ENCODE results near the gene AJM1.
A peak's percentile ranks its signal among the peaks of the same experiment; 100 is the strongest.

AJM1 gene

DNA sequence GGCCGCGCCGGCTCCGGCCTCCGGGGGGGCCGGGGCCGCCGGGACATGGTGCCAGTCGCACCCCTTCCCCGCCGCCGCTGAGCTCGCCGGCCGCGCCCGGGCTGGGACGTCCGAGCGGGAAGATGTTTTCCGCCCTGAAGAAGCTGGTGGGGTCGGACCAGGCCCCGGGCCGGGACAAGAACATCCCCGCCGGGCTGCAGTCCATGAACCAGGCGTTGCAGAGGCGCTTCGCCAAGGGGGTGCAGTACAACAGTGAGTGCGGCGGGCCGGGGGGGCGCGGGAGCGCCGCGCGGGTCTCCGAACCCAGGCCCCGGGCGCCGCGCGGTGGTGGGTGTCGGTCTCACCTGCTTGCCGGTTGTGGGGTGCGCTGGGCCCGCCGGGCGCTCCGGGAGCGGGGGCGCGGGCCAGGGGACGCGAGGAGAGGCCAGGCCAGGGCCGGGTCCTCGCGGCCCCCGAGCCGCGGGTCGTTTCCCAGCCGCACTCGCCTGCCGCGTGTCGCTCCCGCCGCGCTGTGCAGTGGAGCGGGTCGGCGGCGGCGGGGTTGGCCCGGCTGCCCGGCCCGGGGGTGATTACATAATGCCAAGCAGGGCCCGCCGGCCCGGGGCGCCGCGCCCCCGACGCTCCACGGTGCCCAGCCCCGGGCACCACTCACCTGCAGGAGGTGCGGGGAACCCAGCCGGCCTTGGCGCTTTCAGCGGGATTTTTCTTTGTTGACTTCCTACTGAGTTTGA is 34.0 kb upstream of the AJM1 start:
- peak in 1 of 2 donors; percentile 22 for DNase-seq (ENCODE audit: low read depth in 2 of 2)

DNA sequence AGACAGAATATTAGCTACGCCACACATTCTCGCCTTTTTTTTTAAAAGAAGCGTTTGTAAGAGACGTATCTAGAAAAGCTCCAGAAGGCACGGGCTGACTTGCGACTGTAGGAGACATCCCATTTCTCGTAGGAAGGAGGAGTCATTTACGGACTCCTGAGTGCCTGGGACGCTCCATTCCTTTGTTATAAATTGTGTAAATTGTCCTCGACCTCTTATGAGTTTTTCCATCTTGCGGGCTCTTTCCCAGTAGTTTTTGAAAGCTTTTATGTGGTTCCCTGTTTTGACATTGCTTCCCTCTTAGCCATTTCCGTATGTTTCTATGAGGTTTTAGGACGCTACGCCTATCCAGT is 33.5 kb upstream of the AJM1 start:
- DNase-seq (ENCODE audit: low read depth in 2 of 2) = no peak

GRCh38 chr9:136814725-136815421 is 27.4 kb upstream of the AJM1 start:
- no peak for DNase-seq (ENCODE audit: low read depth in 2 of 2)

- DNase-seq (ENCODE audit: low read depth in 2 of 2) = no peak
Observed at GRCh38 chr9:136815422-136815782, 26.9 kb upstream of the AJM1 start.

DNA sequence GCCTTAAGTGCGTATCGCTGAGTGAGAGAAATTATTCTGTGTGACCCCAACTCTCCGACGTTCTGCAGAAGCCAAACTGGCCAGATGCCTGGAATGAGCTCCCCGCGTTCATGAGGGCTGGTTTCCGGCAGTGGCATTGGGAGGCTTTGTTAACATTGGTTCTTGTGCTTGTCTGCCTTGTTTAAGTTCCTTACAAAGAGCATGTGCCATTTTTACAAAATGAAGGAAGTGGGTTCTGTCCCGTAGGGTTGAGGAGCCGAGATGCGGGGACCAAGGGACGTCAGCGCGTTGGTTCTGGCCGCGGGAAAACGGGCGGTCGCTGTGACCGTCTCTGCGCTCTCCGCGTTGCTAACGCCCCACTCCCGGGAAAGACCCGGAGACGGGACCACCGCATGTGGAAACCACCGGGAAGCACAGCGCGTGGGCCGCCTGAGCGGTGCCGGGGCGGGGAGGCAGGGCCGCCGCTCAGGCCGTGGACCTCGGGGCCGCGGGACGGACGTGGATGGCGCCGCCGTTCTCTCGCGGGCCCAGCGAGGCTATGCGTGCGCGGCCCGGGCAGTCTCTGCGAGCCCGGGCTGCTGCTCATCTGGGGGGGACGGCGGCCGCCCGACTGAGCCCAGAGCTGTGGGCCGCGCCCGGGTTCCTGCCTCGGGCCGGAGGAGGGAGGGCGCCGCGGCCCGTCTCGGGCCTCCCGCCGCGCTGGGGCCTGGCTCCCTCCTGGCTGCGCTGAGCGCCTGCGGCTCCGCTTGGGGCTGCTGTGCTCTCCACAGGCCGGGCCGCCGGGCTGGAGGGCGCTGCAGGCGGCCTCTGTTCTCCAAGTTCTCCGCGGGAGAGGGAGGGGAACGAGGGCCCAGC is 21.1 kb upstream of the AJM1 start:
- DNase-seq (ENCODE audit: low read depth in 2 of 2) = no peak

DNA sequence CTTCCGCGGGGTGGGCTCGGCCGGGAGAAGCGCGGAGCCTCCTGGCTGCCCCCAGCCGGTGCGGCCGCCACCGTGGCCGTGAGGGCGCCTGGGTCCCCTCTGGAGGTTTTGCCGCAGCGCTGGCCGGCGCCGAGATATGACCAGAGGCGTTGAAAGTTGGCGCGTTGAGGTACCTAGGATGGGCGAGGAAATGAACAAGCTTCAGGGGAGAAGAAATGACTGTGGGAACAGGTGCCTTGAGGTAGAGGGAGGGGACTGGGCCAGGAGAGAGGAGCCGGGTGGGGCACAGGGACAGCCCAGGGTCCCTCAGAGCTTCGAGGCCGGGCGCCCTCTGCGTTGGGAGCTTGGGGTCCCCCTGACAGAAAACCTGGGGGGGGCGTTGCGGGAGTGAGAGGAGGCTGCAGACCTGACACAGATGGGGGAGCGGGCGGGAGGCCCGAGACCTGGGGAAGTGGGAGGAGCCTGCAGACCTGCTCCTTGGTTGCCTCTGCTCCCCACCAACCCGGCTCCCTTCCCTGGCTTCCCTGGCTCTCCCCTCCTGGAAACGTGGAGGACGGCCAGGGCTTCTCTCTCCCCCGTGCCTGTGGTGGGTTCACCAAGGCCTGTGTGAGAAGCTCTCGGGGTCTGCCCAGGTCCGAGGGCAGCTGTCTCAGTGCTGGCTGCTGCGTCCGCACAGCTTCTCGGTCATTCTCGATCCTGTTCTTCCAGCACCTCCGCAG is 20.3 kb upstream of the AJM1 start:
- DNase-seq (ENCODE audit: low read depth in 2 of 2) = no peak

DNA sequence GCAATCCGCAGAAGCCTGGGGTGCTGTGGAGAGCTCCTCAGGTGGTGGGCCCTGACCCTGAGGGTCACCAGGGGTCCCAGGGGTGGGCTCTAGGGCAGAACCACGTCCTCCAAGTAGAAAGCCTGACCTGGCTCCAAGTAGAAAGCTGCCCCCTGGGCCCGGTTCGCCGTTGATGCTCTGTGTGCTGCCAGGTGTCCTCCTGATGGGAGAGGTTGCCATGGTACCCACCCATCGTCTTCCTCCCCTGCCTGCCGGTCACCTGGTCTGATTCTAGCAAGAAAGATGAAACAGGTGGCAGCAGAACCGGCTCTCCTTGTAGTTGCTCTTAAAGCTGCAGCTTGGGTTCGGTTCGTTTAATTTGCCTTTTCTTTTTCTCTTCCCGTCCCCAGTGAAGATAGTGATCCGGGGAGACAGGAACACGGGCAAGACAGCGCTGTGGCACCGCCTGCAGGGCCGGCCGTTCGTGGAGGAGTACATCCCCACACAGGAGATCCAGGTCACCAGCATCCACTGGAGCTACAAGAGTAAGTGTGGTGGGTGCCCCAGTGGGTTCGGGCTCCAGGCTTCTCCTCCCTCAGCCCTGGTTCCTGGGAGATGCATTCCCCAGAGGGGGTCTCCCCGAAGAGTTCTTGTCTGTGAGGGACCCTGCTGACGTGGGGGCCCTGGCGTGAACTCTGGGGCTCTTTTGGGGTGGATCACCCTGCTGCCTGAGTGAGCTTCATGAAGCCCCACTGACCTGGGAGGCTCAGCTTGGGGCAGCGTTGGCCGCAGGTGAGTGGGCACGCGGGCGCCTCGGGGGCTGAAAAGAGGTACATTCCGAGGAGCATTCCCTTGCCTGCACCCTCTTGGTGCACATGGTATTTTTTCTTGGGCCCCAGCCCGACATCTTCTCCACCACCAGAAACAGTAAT is 18.9 kb upstream of the AJM1 start:
- DNase-seq (ENCODE audit: low read depth in 2 of 2) = no peak

GRCh38 chr9:136824496-136825225 is 17.6 kb upstream of the AJM1 start:
- DNase-seq (ENCODE audit: low read depth in 2 of 2) = no peak

DNA sequence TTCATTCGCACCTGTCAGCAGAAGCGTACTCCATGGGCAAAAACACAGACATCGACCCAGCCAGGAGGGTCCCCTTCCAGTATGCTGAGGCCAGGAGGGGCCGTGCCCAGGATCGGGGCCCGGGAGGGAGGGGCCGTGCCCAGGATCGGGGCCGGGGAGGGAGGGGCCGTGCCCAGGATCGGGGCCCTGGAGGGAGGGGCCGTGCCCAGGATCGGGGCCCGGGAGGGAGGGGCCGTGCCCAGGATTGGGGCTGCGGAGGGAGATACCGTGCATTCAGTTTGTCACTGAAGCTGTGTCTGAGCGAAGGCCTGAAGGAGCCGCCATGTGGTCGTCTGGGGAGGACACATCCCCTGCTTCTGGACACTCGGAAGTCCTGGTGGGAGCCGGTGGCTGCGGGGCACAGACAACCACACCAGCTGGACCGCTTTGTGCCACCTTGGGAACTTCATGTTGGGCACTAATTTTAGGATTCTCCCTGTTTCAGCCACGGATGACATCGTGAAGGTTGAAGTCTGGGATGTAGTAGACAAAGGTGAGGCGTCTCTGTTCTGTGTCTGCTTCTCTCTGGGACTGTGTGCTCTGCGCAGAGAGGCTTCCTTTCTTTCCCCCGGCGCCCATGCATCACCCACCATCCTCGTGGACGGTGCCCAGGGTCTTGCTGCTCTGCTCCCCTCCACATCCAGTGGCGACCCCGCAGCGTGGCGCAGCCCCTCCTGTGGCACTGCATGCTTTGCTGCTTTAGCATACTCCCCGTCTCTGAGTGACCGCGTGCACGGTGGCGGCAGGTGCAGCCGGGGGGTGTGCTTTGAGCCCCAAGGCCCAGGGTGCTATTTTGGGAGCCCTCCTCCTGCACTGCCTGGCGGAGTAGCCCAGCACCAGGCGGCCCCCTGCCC is 16.7 kb upstream of the AJM1 start:
- no peak for DNase-seq (ENCODE audit: low read depth in 2 of 2)

GRCh38 chr9:136826188-136826541 is 16.1 kb upstream of the AJM1 start:
- DNase-seq (ENCODE audit: low read depth in 2 of 2) = no peak

DNA sequence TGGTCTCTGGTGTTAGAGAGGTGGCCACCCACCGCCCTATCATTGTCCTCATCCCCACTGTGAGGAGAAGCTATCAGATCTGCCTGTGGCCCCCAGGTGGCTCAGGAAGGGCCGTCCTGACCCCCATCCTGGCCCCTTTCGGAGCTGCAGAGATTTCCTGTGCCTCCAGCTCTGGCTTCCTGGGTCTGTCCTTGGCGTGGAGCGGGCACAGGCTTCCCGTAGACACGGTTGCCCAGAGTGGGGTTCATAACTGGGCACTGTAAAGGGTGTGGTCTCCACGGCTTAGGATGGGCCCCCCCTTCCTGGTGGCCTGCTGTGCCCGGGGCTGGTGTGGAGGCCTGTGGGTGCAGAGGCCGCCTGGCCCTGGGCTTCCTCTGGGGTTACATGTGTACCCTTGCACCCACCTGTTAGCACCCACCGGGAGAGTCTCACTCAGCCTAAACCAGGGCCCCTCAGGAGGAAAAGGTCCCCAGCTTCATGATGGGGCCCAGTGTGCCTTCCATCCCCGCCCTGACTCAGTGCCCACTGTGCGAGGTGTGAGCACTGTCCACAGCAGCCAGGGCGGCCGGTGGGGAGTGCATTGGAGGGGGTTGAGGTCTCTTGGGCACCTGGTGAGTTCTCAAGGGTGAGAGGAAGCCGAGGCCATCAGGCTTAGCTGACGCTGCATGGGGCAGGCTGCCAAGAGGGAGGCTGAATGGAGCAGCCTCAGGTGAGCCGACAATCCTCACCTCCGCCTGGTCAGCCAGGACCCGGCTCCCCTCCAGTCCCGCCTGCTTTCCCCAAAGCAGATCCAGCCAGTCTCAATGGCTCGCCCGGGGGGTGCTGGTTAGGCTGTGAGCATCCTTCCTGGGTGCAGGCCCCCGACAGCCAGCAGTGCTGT is 15.3 kb upstream of the AJM1 start:
- DNase-seq (ENCODE audit: low read depth in 2 of 2) = no peak

DNA sequence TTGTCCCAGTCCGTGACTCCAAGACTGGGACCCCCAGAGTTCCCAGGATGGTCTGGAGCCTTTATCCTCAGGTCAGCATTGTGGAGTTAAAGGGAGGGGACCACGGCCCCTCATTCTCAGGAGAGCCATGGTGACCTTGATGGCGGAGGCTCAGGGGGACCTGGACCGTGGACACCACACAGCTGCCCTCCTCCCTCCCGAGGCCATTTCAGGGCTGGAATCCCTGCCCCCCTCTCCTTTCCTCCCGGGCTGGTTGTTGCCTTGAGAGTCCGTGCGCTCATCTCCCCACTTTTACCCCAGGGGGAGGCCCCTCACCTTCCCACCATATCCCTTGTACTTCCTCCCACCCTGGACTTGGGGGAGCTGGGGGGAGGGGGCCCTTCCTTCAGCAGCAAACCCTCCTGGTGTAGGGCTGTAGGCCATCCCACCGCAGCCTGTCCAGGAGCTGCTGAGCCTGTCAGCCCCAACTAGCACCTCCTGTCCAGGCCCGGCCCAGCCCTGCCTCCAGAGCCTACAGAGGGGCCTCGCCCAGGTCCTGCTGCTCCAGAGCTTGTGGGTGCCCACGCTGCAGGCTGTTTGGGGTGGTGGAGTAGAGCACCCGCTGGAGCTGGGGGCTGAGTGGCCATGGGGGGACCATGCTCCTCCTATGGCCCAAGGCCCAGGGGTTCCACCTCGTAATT is 14.3 kb upstream of the AJM1 start:
- DNase-seq (ENCODE audit: low read depth in 2 of 2) = no peak

- no peak for DNase-seq (ENCODE audit: low read depth in 2 of 2)
Observed at GRCh38 chr9:136828474-136829140, 13.7 kb upstream of the AJM1 start.

DNA sequence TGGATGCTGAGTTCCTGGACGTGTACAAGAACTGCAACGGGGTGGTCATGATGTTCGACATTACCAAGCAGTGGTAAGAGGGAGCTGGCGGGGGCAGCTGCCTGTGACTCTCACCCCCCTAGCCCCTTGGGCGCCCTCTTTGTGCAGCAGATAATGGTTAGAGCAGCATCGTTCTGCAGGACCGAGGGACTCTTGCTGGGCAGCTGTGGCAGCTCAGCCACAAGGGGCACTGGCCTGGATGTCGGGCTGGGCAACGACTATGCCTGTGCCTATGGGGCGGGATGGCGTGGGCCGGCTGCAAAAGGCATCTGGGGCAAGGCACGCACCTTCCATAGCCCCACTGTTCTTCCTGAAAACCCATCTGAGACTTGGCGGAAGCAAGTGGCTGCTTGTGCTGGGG is 12.9 kb upstream of the AJM1 start:
- no peak for DNase-seq (ENCODE audit: low read depth in 2 of 2)

- DNase-seq (ENCODE audit: low read depth in 2 of 2) = no peak
Observed at GRCh38 chr9:136829981-136830885, 12.0 kb upstream of the AJM1 start.

- no peak for DNase-seq (ENCODE audit: low read depth in 2 of 2)
Observed at GRCh38 chr9:136831002-136831719, 11.1 kb upstream of the AJM1 start.
